Testis (tissue), 3 donors: ENCODE measurements around the gene COL16A1. TPM values are rescaled to one million over a fixed set of nuclear protein-coding genes. Genes with fewer than 3 reads are reported as not detected.
A peak's percentile ranks its signal among the peaks of the same experiment; 100 is the strongest.

ENCODE experiments used
- DNase-seq: peaks from one replicate; pipeline ENCODE4 v3.0.0-alpha.2; 2019
- H3K27ac ChIP-seq, 2 donors: fragments of 200-600 bp; sonication (generic); one replicate each; pipeline ENCODE4 v1.5.1; 2019
- H3K27me3 ChIP-seq: fragments of 200-600 bp; sonication (generic); one replicate; pipeline ENCODE4 v1.5.1; 2019
- H3K36me3 ChIP-seq: fragments of 200-600 bp; sonication (generic); one replicate; pipeline ENCODE4 v1.5.1; 2017; ENCODE audit warnings: low read depth; ENCODE audit errors: missing control alignments
- H3K4me1 ChIP-seq: fragments of 200-600 bp; sonication (generic); one replicate; pipeline ENCODE4 v1.5.1; 2019
- H3K4me3 ChIP-seq, 2 donors: fragments of 200-600 bp; sonication (generic); one replicate each; pipeline ENCODE4 v1.5.1; 2017 to 2019
- H3K9me3 ChIP-seq: fragments of 200-600 bp; sonication (generic); one replicate; pipeline ENCODE4 v1.5.1; 2017
- CTCF ChIP-seq, 3 experiments: fragments of 450-650 bp in 2 of 3; fragments of 200-600 bp in 1 of 3; sonication (generic) in 1 of 3; IDR thresholded peaks; one replicate each; pipeline ENCODE4 v1.5.1; 2016 to 2019; ENCODE audit warnings: antibody characterized with exemption in 3 of 3, mild to moderate bottlenecking in 2 of 3, moderate library complexity in 1 of 3
- POLR2A ChIP-seq: fragments of 450-650 bp; IDR thresholded peaks from one replicate; pipeline ENCODE4 v1.6.1; 2017; ENCODE audit warnings: antibody characterized with exemption, mild to moderate bottlenecking, moderate library complexity
- WGBS, 2 donors: methylation state at CpG; one replicate each; pipeline ENCODE4 v1.1.5; 2018; 5-methylcytosine and 5-hydroxymethylcytosine counted together
- intact Hi-C: fragments of 100-400 bp; cut with DNase I; formaldehyde crosslinking; loops from one replicate; pipeline ENCODE4 v1.15.1; 2023; ENCODE audit warnings: low total_unique reads
- polyA plus RNA-seq: library from polyadenylated mRNA; stranded (reverse); fragments of 350-450 nt; fragmentation: Illumina TruSeq; extraction: RNeasy Lipid Tissue Mini Kit (QIAGEN cat#74804); gene quantifications from one replicate; pipeline ENCODE4 v1.2.3, GENCODE V29; 2014; ENCODE audit warnings: low read depth, low replicate concordance; ENCODE audit not compliant: insufficient read depth
- total RNA-seq, 2 donors: library from RNA; depleted of rRNA; stranded (reverse); fragments of >200 nt; gene quantifications; one replicate each; pipeline ENCODE4 v1.2.3, GENCODE V29; 2016

The COL16A1 gene
- total and polyA plus RNA-seq, 3 donors from 2014 or later: 96.4 to 120 (median 101) TPM

- WGBS, 2 donors: 83 to 89% methylated on average over 3 to 5 of the region's 5 CpGs
- intact Hi-C loops: no loop called here
Measured at GRCh38 chr1:31621498-31621820, 82.4 kb downstream of the COL16A1 start.

GRCh38 chr1:31620631-31621497 is 83.0 kb downstream of the COL16A1 start:
- Histone ChIP-seq H3K9me3 (no peaks in the 10 kb centered on the region), H3K27me3 (no peaks in the 10 kb centered on the region), H3K4me3 (no peak overlapping the region), H3K27ac (no peak overlapping the region), H3K4me1 (peaks cover 10% of the 10 kb centered on the region), H3K36me3 (no peaks in the 10 kb centered on the region)
- 94 to 97% methylated on average over 11 to 20 of the region's 20 CpGs for WGBS, 2 donors
- no peak for DNase-seq
- intact Hi-C loops: no loop called here
- TF ChIP-seq POLR2A (no peak), CTCF (IDR thresholded peaks at IDR 0.05) (no peak)

More at GRCh38 chr1:31621498-31621820, 82.4 kb downstream of the COL16A1 start:
- Histone ChIP-seq H3K4me3 (no peak overlapping the region), H3K4me1 (peaks cover 16% of the 10 kb centered on the region), H3K9me3 (no peaks in the 10 kb centered on the region), H3K27me3 (no peaks in the 10 kb centered on the region), H3K36me3 (no peaks in the 10 kb centered on the region), H3K27ac (no peak overlapping the region)
- TF ChIP-seq CTCF (IDR thresholded peaks at IDR 0.05): no peak
- no peak for TF ChIP-seq POLR2A
- no peak for DNase-seq

- Histone ChIP-seq H3K27ac (no peak overlapping the region), H3K36me3 (no peaks in the 10 kb centered on the region), H3K4me3 (no peak overlapping the region), H3K4me1 (peaks cover 9% of the 10 kb centered on the region), H3K27me3 (no peaks in the 10 kb centered on the region), H3K9me3 (no peaks in the 10 kb centered on the region)
- intact Hi-C loops: no loop called here
- WGBS, 2 donors: 72 to 79% methylated on average over 6 to 23 of the region's 23 CpGs
- DNase-seq: no peak
- TF ChIP-seq POLR2A: no peak
- no peak for TF ChIP-seq CTCF (IDR thresholded peaks at IDR 0.05)
Measured at GRCh38 chr1:31618916-31619846, 84.6 kb downstream of the COL16A1 start.

GRCh38 chr1:31617916-31618746 is 85.7 kb downstream of the COL16A1 start:
- TF ChIP-seq CTCF (IDR thresholded peaks at IDR 0.05) (peak in 2 of 3 experiments; percentile 43 to 73), POLR2A (no peak)

More at GRCh38 chr1:31617916-31618746, 85.7 kb downstream of the COL16A1 start:
- intact Hi-C loops: no loop called here
- 11 to 36% methylated on average over 13 to 53 of the region's 56 CpGs for WGBS, 2 donors
- H3K36me3 ChIP-seq: no peaks in the 10 kb centered on the region
- peaks cover 9% of the 10 kb centered on the region for H3K4me1 ChIP-seq
- H3K27ac ChIP-seq: no peak overlapping the region
- DNase-seq: peak; percentile 56
- no peaks in the 10 kb centered on the region for H3K9me3 ChIP-seq
- no peaks in the 10 kb centered on the region for H3K27me3 ChIP-seq
- peak overlapping the region; percentile 24 to 54 for H3K4me3 ChIP-seq
